GM03348 (cell line): ENCODE measurements around the gene MT1A.
A peak's percentile ranks its signal among the peaks of the same experiment; 100 is the strongest.
"Not testable (repeated sequence)": the region's sequence is repeated elsewhere in the genome, so short reads cannot be mapped to it uniquely, and the experiment has no call there.

ENCODE experiments used
- DNase-seq: peaks from one replicate; pipeline ENCODE4 v3.0.0; 2012; ENCODE audit warnings: low spot score

MT1A gene

DNA sequence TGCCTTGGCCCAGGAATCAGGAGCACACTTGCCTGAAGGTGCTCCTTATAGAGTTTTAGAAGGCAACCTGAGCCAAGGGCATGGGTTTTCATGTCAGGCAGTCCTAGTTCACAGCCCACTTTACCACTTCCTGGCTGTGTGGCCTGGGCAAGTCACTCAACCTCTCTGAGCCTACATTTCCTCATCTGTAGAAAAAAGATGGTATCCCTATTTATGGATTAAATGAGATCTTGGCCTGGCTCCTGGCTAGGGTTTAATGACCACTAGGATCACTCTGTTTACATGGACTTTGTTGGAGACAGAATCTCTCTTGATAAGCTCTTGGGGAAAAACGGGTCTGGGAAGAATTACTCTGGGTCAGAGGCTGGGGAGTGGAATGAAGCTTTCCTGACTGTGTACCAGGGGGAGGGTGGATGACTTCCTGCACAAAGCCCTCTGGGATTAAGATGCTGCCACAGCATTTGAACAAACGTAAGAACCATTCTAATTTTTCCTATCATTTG lies 27.8 kb upstream of the MT1A start:
- no peak for DNase-seq

DNA sequence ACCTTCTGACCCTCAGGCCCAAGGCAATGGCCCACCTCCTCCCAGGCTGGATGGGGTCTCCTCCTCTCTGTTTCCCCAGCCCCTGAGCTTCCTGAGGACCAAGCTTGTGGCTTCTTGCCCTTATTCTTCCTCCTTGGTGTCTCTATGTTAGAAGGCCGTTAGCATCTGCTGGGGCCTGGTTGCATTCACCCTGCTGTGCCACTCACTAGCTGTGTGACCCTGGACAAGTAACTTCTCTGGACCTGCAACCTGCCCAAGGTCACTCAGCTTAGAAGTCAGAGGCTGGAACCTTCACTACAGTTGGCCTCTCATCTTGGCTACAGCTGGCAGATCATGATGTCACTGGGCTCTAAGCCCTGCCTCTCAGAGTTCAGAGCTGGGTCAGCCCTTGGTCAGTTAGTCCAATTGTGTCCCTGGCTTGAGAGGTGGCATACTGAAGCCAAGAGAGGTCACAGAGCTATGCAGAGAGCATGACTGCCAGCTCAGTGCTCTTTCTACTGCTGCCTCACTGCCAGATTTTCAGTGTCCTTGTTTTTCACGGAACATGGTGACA lies 27.1 kb upstream of the MT1A start:
- DNase-seq: peak; percentile 33

DNA sequence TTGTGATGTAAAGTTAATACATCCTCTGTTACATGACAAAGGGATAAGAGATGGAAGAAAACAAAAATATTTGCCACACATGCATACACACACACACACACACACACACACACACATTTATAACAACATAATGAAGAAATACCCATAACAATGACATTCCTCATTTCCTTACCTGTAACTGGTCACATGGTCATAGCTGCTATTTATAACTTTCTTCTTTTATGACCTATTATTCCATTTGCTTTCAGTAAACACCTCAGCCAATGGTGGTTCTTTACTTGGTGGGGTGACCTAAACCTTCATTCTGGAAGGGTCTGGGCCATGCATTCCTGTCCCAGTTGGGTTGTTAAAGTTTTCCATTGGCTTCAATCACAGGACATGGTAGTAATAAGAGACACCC lies 24.8 kb upstream of the MT1A start:
- no peak for DNase-seq

DNA sequence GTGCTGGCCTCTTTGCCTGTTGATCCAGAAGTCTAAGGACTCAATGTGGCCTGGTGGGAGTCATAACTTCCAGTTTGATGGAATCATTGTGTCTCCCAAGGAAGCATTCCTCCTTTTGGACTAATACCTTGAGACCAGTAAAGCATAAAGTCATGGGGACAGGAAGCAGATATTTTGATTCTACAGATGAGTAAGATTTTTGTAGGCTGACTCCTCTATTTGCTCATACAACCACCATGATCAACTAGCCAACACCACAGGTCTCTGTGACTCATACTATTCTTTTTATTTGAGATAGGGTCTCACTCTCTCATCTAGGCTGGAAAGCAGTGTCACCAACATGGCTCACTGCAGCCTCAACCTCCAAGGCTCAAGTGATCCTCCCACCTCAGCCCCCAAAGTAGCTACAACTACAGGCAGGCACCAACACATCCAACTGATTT lies 23.9 kb upstream of the MT1A start:
- peak; percentile 39 for DNase-seq

DNA sequence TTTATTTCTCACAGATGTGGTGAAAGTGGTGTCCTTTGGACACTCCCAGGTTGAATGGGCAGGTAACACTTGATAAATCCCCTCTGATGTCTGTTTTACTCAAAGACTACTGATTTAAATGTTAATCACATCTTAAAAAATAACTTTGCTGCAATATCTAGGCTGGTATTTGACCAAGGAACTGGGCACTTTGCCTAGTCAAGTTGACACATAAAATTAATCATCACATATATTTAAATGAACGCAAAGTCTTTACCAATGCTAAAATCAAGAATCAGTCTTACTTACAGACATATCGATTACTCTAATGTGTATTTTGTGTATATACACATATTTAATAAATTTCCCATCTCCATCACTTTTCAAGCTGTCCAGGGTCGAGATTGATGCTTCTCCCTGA lies 23.1 kb upstream of the MT1A start:
- no peak for DNase-seq

DNA sequence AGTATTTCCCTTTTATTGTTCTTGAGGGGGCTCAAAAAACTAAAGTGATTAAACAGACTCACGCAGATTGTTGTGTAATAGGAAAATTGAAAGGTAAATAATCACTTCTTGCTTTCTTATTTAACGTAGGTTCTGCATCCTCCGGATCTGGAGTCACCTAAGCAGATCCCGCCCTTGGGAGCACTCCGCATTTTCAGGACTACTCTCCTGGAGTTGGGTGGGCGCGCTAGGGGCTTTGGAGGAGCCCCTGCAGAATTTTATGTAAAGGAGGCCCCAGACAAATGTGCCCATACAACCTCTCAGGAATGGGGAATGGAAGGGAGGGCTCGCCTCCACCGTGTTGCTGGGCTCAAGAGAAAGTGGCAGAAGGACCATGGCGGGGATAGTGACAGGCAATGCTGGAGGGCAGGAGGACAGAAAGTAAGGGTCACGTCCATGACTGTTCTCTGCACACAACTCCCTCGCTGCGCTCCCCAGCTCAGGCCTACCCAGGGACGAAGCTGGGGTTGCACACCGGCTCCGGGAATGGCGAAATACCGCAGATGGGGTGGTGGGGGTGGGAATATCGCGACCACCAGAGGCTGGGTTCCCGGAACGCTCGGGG lies 21.8 kb upstream of the MT1A start:
- DNase-seq: no peak

DNA sequence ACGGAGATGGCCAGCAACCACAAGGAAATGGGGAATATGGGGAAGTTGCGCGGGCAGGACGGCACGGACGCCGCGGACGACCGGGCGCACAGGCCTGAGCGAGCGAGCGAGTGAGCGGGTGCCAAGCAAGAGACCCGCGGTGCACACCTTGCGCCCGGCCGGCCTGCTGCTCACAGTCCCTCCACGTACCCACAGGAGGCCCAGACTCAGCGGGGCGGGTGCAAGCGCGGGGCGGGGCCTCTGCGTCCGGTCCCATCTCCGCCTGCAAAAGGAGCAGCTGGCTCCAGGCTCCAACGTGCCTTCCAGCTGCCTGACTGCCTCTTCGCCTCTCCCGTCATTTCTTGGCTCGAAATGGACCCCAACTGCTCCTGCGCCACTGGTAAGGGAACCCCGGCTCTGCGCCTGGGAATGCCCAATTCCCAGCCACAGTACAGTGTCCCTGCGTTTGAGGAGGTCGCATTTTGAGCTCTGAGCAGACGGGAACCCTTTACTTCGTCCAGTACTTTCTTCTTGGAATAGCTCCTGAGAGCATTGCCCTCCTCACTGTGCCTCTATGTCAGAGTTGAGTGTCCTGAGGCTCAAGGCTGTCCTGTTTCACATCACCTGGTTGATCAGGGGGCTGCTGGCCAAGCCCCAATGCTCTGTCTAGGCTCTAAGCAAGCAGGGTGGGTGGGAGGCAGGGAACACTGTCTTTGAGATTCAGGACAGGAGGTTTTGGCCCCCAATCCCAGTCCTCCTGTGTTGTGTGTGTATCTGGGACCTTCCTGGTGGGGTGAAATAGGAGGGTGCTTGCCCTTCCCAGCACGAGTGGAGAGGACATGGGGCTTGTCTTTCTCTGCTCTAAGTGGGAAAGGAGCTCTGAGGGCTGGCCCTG lies 21.0 kb upstream of the MT1A start:
- DNase-seq: peak; percentile 86

DNA sequence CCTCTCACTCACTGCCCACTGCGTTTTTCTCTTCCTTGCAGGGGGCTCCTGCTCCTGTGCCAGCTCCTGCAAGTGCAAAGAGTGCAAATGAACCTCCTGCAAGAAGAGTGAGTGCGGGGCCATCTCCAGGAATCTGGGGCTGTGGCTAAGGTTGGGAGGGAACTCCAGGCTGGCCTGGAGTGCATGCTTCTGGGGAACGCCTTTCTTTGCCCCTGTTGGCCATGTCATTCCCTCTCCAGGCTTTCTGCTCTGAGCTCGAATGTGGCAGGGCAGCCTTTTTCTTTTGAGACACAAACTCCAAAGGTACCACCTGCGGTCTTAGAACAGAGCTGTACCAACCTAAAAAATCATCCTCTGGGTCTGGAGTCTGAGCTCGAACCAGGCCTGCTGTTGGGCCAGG lies 20.3 kb upstream of the MT1A start:
- no peak for DNase-seq

DNA sequence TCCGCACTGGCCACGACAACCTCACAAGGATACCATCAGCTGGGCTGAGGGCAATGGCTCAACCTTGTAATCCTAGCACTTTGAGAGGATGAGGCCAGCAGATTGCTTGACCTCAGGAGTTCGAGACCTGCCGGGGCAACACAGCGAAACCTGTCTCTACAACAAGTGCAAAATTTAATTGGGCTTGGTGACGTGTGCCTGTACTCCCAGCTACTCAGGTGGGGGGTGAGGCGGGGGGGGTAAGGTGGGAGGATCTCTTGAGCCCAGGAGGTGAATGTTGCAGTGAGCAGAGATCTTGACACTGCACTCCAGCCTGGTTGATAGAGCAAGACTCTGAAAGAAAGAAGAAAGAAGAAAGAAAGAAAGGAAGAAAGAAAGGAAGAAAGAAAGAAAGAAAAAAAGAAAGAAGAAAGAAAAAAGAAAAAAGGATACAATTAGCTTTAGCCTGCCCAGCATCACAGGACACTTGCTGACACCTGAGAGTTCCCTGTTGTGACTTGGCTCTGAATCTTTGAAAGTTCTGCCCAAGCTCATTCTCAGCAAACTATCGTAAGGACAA lies 18.0 kb upstream of the MT1A start:
- no peak for DNase-seq

DNA sequence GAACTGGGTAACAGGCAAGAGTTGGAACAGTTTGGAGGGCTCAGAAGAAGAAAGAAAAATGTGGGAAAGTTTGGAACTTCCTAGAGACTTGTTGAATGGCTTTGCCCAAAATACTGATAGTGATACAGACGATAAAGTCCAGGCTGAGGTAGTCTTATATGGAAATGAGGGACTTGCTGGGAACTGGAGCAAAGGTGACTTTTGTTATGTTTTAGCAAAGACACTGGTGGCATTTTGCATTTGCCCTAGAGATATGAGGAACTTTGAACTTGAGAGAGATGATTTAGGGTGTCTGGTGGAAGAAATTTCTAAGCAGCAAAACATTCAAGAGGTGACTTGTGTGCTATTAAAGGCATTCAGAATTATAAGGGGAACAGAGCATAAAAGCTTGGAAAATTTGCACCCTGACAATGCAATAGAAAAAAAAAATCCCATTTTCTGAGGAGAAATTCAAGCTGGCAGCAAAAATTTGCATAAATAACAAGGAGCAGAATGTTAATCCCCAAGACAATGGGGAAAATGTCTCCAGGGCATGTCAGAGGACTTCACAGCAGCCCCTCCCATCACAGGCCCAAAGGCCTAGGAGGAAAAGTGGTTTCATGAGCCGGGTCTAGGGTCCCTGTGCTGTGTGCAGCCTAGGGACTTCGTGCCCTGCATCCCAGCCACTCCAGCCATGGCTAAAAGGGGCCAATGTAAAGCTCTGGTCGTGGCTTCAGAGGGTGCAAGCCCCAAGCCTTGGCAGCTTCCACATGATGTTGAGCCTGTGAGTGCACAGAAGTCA lies 16.6 kb upstream of the MT1A start:
- not testable (repeated sequence) for DNase-seq

DNA sequence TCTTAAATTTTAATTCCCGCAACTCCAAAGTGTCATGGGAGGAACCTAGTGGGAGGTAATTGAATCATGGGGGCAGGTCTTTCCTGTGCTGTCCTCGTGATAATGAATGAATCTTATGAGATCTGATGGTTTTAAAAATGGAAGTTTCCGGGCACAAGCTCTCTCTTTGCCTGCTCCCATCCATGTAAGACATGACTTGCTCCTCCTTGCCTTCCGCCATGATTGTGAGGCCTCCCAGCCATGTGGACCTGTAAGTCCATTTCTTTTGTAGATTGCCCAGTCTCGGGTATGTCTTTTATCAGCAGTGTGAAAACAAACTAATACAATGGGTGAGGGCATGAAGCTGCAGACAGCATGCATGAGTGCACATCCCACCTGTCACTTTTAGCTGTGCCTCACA lies 15.3 kb upstream of the MT1A start:
- DNase-seq: not testable (repeated sequence)

DNA sequence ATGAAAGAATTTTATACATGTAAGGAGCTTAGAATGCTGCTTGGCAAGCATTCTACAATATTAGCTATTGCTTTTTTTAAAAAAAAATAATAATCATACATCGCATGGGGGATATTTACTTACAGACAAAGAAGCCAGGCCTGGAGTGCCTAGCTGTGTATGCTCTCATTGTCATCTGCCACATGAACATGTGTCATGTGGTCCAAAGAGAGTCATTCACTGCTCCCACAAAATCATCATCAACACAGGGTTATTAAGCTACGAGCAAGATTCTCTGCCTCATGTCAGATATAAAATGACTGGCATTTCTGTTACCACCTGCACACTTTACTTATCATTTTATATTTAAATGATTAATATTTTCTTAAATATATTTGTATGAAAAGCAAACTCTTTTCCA lies 14.8 kb upstream of the MT1A start:
- no peak for DNase-seq

DNA sequence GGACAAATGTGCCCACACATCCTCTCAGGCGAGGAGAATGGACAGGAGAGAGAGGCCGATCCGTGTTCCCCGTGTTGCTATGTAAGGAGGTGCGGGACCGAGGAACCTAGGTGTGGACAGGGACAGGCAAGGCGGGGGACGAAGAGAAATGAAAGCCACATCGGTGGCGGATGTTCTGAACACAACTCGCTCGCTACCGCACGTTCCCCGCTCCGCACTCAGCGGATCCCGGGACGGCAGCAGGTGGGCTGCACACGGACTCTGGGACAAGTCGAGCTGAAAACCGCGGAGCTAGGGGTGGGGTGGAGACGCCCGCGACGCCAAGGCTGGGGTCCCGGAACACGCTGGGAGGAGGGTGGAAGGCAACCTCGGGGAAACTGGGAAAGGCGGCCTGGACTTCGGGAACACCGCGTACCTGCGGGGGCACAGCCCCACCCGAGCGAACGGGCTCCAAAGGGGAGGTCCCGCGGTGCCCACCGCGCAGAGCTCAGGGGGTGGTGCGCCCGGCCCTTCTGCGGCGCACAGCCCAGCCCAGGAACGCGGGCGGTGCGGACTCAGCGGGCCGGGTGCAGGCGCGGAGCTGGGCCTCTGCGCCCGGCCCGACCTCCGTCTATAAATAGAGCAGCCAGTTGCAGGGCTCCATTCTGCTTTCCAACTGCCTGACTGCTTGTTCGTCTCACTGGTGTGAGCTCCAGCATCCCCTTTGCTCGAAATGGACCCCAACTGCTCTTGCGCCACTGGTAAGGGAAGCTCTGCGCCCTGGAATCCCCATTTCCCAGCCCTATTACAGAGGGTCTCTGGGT lies 13.1 kb upstream of the MT1A start, which contains the start of gene MT1E:
TSS of gene MT1E (plus strand) at position 642 of the 803 bp plus-strand sequence. CDS start at position 713, 71 bp downstream.
- peak; percentile 95 for DNase-seq

DNA sequence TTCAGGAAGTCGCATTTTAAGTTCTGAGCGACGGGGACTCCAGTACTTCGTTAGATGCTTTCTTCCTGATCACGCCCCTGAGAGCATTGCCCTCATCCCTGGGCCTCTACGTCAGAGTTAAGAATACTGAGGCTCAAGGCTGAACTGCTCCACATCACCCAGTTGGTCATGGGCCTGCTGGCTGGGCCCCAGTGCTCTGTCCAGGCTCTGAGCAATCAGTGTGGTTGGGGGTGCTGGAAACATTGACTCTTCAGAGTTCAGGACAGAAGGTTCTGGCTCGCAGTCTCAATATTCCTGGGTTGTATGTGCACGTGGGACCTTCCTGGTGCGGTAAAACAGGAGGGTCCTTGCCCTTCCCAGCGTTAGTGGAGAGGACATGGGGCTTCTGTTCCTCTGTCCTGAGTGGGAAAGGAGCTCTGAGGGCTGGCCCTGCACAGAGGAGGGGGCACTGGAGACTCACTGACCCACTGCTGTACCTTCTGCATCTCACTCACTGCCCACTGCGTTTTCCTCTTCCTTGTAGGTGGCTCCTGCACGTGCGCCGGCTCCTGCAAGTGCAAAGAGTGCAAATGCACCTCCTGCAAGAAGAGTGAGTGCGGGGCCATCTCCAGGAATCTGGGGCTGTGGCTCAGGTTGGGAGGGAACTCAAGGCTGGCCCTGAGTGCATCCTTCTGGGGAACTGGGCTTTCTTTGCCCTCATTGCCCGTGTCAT lies 12.4 kb upstream of the MT1A start:
- peak; percentile 73 for DNase-seq

DNA sequence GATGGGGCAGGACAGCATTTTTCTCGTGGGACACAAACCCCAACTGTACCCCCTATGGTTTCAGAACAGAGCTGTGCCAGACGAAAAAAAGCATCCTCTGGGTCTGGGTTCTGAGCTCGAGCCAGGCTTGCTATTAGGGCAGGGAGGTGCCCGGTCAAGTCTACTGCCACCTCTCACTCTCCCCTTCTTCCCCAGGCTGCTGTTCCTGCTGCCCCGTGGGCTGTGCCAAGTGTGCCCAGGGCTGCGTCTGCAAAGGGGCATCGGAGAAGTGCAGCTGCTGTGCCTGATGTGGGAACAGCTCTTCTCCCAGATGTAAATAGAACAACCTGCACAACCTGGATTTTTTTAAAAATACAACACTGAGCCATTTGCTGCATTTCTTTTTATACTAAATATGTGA lies 11.8 kb upstream of the MT1A start:
- no peak for DNase-seq

DNA sequence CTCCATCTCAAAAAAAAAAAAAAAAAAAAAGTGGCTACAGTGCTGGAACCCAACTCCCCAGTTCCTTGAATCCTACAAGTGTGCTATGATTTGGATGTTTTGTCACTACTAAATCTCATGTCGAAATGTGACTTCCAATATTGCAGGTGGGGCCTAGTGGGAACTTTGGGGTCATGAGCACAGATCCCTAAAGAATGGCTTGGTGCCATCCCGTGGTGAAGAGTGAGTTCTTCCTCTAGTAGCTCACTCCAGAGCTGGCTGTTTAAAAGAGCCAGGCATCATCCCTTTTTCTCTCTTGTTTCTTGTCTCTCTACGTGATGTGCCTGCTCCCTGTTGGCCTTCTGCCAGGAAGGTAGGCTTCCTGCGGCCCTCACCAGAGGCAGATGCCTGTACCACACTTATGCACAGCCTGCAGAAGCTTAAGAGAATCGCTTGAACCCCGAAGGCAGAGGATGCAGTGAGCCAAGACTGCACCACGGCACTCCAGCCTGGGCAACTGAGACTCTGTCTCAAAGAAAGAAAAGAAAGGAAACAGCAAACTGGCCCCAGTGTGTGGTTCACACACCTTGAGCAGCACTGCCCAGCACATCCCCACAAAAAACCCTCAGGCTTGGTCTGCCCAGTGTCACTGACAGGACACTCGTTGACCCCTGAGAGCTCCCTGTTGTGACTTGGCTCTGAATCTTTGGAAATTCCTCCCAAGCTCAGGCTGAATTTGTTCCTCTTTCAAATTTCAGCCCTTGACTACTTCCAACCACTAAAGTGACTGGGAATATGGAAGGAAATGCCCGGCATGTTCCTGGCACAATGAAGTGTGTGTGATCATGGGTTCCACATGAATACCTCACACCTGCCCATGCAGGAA lies 9.7 kb upstream of the MT1A start:
- no peak for DNase-seq

DNA sequence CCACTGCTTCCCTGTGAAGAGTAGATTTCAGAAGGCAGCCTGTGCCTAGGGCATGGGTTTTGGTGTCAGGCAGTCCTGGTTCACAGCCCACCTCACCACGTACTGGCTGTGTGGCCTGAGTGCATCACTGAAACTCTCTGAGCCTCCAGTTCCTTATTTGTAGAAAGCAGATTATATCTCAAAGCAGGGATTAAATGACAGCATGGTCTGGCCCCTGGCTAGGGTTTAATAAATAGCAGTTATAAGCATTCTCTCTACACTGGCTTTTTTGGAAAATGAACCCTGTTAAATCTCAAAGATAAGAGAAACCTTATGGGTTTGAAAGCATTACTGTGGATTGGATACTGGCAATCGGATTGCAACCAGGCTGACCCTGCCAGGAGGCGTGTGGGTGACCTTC lies 8.9 kb upstream of the MT1A start:
- DNase-seq: no peak

DNA sequence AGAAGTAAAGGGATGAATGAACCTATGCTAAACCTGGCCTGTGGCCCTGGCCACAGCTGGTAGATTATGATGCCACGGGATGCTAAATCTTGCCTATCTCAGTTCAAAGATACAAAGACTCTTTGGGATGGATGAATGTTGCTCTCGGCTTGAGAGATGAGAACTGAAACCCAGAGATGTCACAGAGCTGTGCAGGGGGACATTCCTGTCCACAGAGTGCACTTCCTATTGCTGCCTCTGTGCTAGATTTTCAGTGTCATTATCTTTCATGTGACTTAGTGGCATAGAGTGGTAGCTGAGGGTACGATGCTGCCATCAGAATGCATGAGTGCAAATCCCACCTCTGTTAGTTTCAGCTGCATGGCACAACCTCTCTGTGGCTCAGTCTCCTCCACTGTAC lies 8.3 kb upstream of the MT1A start:
- DNase-seq: no peak

DNA sequence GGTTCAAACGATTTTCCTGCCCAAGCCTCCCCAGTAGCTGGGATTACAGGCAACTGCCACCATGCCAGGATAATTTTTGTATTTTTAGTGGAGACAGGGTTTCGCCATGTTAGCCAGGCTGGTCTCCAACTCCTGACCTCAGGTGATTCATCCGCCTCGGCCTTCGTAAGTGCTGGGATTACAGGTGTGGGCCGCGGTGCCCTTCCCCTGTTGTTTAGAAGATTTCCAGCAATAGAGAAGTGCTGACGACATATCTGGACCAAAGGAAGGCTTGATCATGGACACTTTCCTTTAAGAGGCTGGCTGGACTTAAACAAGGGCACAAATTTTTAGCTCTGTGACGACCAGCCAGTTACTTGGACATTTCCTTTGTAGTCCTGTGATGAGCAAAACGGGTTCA lies 7.3 kb upstream of the MT1A start:
- DNase-seq: no peak

DNA sequence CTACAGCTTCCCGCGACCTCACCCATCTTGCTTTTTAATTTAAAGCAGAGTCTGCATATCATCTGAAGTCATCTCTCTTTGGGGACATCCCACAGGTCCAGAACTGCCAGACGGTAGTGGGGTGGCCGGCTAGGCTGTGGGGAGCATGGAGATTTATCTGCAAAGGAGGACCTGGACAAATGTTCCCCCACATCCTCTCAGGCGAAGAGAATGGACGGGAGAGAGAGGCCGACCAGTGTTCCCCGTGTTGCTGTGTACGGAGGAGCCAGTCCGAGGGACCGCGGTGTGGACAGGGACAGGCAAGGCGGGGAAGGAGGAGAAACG lies 6.7 kb upstream of the MT1A start:
- no peak for DNase-seq
